Liver (tissue), 9 donors: Measurements from ENCODE around the gene OR2A5. TPM values are rescaled to one million over a fixed set of nuclear protein-coding genes. Genes with fewer than 3 reads are reported as not detected.
"Not testable (repeated sequence)": the region's sequence is repeated elsewhere in the genome, so short reads cannot be mapped to it uniquely, and the experiment has no call there.

Experiments used
- DNase-seq: peaks from one replicate; pipeline ENCODE4 v3.0.0-alpha.2; 2017; ENCODE audit warnings: low spot score
- H3K27ac ChIP-seq, 2 donors: one replicate each; pipeline ENCODE4 v1.7.0; 2013; ENCODE audit warnings: inconsistent platforms in 2 of 2, low read length in 2 of 2, control low read depth in 1 of 2, low read depth in 1 of 2, mild to moderate bottlenecking in 1 of 2
- H3K27me3 ChIP-seq, 4 donors: one replicate each; pipeline versions ENCODE4 v1.6.1 to v1.7.0; 2013; ENCODE audit warnings: low read length in 3 of 4, inconsistent platforms in 1 of 4, mild to moderate bottlenecking in 1 of 4, moderate library complexity in 1 of 4; ENCODE audit not compliant: control insufficient read depth in 4 of 4, insufficient read depth in 4 of 4
- H3K36me3 ChIP-seq, 4 donors: one replicate each; pipeline versions ENCODE4 v1.6.1 to v1.7.0; 2013; ENCODE audit warnings: low read length in 3 of 4, mild to moderate bottlenecking in 3 of 4, low read depth in 1 of 4, moderate library complexity in 1 of 4; ENCODE audit not compliant: control insufficient read depth in 4 of 4, insufficient read depth in 3 of 4
- H3K4me1 ChIP-seq, 4 donors: one replicate each; pipeline versions ENCODE4 v1.6.1 to v1.7.0; 2013; ENCODE audit warnings: low read length in 3 of 4, mild to moderate bottlenecking in 3 of 4, moderate library complexity in 1 of 4; ENCODE audit not compliant: control insufficient read depth in 4 of 4, insufficient read depth in 4 of 4
- H3K4me3 ChIP-seq, 3 donors: one replicate each; pipeline versions ENCODE4 v1.6.1 to v1.7.0; 2013; ENCODE audit warnings: low read length in 3 of 3, control low read depth in 1 of 3, low read depth in 1 of 3, mild to moderate bottlenecking in 1 of 3
- H3K9ac ChIP-seq, 2 donors: one replicate each; pipeline ENCODE4 v1.7.0; 2013; ENCODE audit warnings: low read length in 2 of 2, mild to moderate bottlenecking in 2 of 2, moderate library complexity in 2 of 2, control low read depth in 1 of 2, low read depth in 1 of 2
- H3K9me3 ChIP-seq, 4 donors: one replicate each; pipeline versions ENCODE4 v1.6.1 to v1.7.0; 2013; ENCODE audit warnings: low read length in 3 of 4; ENCODE audit not compliant: control insufficient read depth in 4 of 4
- ATF3 ChIP-seq: IDR thresholded peaks from 2 replicates; pipeline ENCODE4 v1.6.1; 2016; ENCODE audit warnings: antibody characterized with exemption
- CTCF ChIP-seq: fragments of 150-350 bp; IDR thresholded peaks from 2 replicates; pipeline ENCODE4 v1.5.1; 2017; ENCODE audit warnings: improper control_type of control experiment, low read depth, low read length; ENCODE audit not compliant: missing input control
- EGR1 ChIP-seq, 2 donors: IDR thresholded peaks; 2 replicates each; pipeline ENCODE4 v1.6.1; 2016 to 2018; ENCODE audit warnings: antibody characterized with exemption in 2 of 2, low read depth in 2 of 2
- FOXA1 ChIP-seq: IDR thresholded peaks from 2 replicates; pipeline ENCODE4 v1.6.1; 2016; ENCODE audit warnings: antibody characterized with exemption
- GABPA ChIP-seq, 2 donors: IDR thresholded peaks in 1 of 2; conservative IDR thresholded peaks in 1 of 2; 2 replicates each; pipeline ENCODE4 v1.6.1; 2016; ENCODE audit warnings: antibody characterized with exemption in 2 of 2, mild to moderate bottlenecking in 1 of 2, moderate library complexity in 1 of 2
- HNF4A ChIP-seq, 2 donors: conservative IDR thresholded peaks; 2 replicates each; pipeline ENCODE4 v1.6.1; 2016; ENCODE audit warnings: antibody characterized with exemption in 2 of 2, mild to moderate bottlenecking in 2 of 2
- HNF4G ChIP-seq: IDR thresholded peaks from 2 replicates; pipeline ENCODE4 v1.6.1; 2016; ENCODE audit warnings: antibody characterized with exemption
- JUND ChIP-seq, 2 donors: IDR thresholded peaks; 2 replicates each; pipeline ENCODE4 v1.6.1; 2016; ENCODE audit warnings: antibody characterized with exemption in 2 of 2
- NR2F2 ChIP-seq: IDR thresholded peaks from 2 replicates; pipeline ENCODE4 v1.6.1; 2016; ENCODE audit warnings: antibody characterized with exemption
- RAD21 ChIP-seq, 2 donors: IDR thresholded peaks; 2 replicates each; pipeline ENCODE4 v1.6.1; 2016; ENCODE audit warnings: antibody characterized with exemption in 2 of 2, mild to moderate bottlenecking in 2 of 2
- REST ChIP-seq: IDR thresholded peaks from 2 replicates; pipeline ENCODE4 v1.6.1; 2016; ENCODE audit warnings: antibody characterized with exemption, mild to moderate bottlenecking
- RXRA ChIP-seq, 2 donors: IDR thresholded peaks; 2 replicates each; pipeline ENCODE4 v1.6.1; 2017 to 2018; ENCODE audit warnings: antibody characterized with exemption in 2 of 2, mild to moderate bottlenecking in 1 of 2
- SP1 ChIP-seq: IDR thresholded peaks from 2 replicates; pipeline ENCODE4 v1.6.1; 2018; ENCODE audit warnings: antibody characterized with exemption, mild to moderate bottlenecking
- WGBS: extraction: QIAGEN DNeasy Blood & Tissue Kit; methylation state at CpG from one replicate; pipeline ENCODE4 v1.1.7; 2013; 5-methylcytosine and 5-hydroxymethylcytosine counted together
- polyA plus RNA-seq, 2 donors: library from polyadenylated mRNA; stranded (reverse) in 1 of 2; unstranded in 1 of 2; fragments of 200-250 nt in 1 of 2; fragments of >200 nt in 1 of 2; fragmentation: Nextera tagmentation in 1 of 2; extraction: Ambion mirVana in 1 of 2; gene quantifications; one replicate each; pipeline versions ENCODE4 v1.2.1 to v1.2.3, GENCODE V29; 2013 to 2015
- total RNA-seq, 2 donors: library from RNA; depleted of rRNA; stranded (reverse); fragments of >200 nt; gene quantifications; one replicate each; pipeline ENCODE4 v1.2.3, GENCODE V29; 2014
- donor health status: healthy.
- donor health status: healthy.
- donor health status: healthy.
- donor health status: healthy.
- donor health status: healthy.

Gene OR2A5
- total and polyA plus RNA-seq, 4 donors: 0.28 TPM; not detected in 3

GRCh38 chr7:144038887-144039286, 9.9 kb upstream of the OR2A5 start (continued):
- no peak for TF ChIP-seq RXRA (IDR thresholded peaks at IDR 0.05)
- no peak for TF ChIP-seq ATF3
- TF ChIP-seq CTCF: no peak
- no peak for TF ChIP-seq FOXA1

GRCh38 chr7:144049491-144049890, 743 bp downstream of the OR2A5 start:
- H3K27me3 ChIP-seq: no peaks in the 10 kb centered on the region
- H3K9ac ChIP-seq: no peak overlapping the region
- no peaks in the 10 kb centered on the region for H3K9me3 ChIP-seq
- H3K4me3 ChIP-seq: no peak overlapping the region
- H3K27ac ChIP-seq: no peak overlapping the region
- no peaks in the 10 kb centered on the region for H3K36me3 ChIP-seq
- no peaks in the 10 kb centered on the region for H3K4me1 ChIP-seq
- 85% methylated on average over 2 of the region's 2 CpGs for WGBS
- no peak for TF ChIP-seq SP1
- TF ChIP-seq REST: no peak
- no peak for TF ChIP-seq ATF3
- TF ChIP-seq HNF4G: no peak
- TF ChIP-seq GABPA (IDR thresholded peaks at IDR 0.05 in 1 of 2, conservative IDR thresholded peaks at IDR 0.05 in 1 of 2): no peak
- no peak for TF ChIP-seq CTCF
- no peak for TF ChIP-seq FOXA1
- DNase-seq: no peak

GRCh38 chr7:144050093-144050492, 1.3 kb downstream of the OR2A5 start:
- no peak overlapping the region for H3K4me3 ChIP-seq
- WGBS: 82% methylated on average over 3 of the region's 3 CpGs
- TF ChIP-seq RXRA (IDR thresholded peaks at IDR 0.05) (no peak), RAD21 (IDR thresholded peaks at IDR 0.05) (no peak), SP1 (no peak), NR2F2 (no peak), HNF4A (conservative IDR thresholded peaks at IDR 0.05) (no peak), JUND (IDR thresholded peaks at IDR 0.05) (no peak), EGR1 (IDR thresholded peaks at IDR 0.05; ENCODE audit: low read depth in 2 of 2) (no peak), CTCF (no peak)
- no peaks in the 10 kb centered on the region for H3K9me3 ChIP-seq
- H3K36me3 ChIP-seq: no peaks in the 10 kb centered on the region
- H3K27ac ChIP-seq: no peak overlapping the region
- H3K9ac ChIP-seq: no peak overlapping the region
- DNase-seq: no peak
- H3K27me3 ChIP-seq: no peaks in the 10 kb centered on the region
- H3K4me1 ChIP-seq: no peaks in the 10 kb centered on the region

- not testable (repeated sequence) for H3K27ac ChIP-seq, H3K4me3 ChIP-seq, H3K9ac ChIP-seq, H3K9me3 ChIP-seq, H3K4me1 ChIP-seq, DNase-seq, H3K36me3 ChIP-seq, H3K27me3 ChIP-seq
- 91% methylated on average over 8 of the region's 8 CpGs for WGBS
Observed at GRCh38 chr7:144050884-144051283, 2.1 kb downstream of the OR2A5 start.
